ENCODE results near the gene NARS2.

The NARS2 gene

GRCh38 chr11:78429209-78429608, 145.5 kb downstream of the NARS2 start:
- no peak for DNase-seq

- DNase-seq: no peak
These were observed 145.9 kb downstream of the NARS2 start for GRCh38 chr11:78428773-78429172.

- no peak for DNase-seq
These were observed 146.4 kb downstream of the NARS2 start for GRCh38 chr11:78428266-78428636.

- no peak for DNase-seq
These were observed 146.9 kb downstream of the NARS2 start for GRCh38 chr11:78427615-78428265.

GRCh38 chr11:78426845-78427244, 147.8 kb downstream of the NARS2 start:
- no peak for DNase-seq

- no peak for DNase-seq
These were observed 149.1 kb downstream of the NARS2 start for GRCh38 chr11:78425399-78426070.

- DNase-seq: no peak
These were observed 150.1 kb downstream of the NARS2 start for GRCh38 chr11:78424334-78425270.

- DNase-seq: no peak
These were observed 151.4 kb downstream of the NARS2 start for GRCh38 chr11:78423241-78423640.

GRCh38 chr11:78420796-78421209, 153.9 kb downstream of the NARS2 start:
- no peak for DNase-seq

GRCh38 chr11:78420255-78420764, 154.4 kb downstream of the NARS2 start:
- peak in 2 of 4 experiments; percentile 2 to 36 for DNase-seq

- no peak for DNase-seq
These were observed 155.3 kb downstream of the NARS2 start for GRCh38 chr11:78419327-78419726.

- DNase-seq: no peak
These were observed 156.0 kb downstream of the NARS2 start for GRCh38 chr11:78418584-78419211.

GRCh38 chr11:78417888-78418583, 156.6 kb downstream of the NARS2 start:
- DNase-seq: peak in 2 of 4 experiments; percentile 45 to 73

- DNase-seq: peak in 1 of 4 experiments; percentile 37
These were observed 157.3 kb downstream of the NARS2 start, which contains the start of gene GAB2 for GRCh38 chr11:78417175-78417887. Gene GAB2, minus strand, starts transcription at chr11:78417820. Its CDS starts 100 bp downstream, at chr11:78417720.

- DNase-seq: peak in 3 of 4 experiments; percentile 31 to 62 (median 49)
These were observed 158.1 kb downstream of the NARS2 start for GRCh38 chr11:78416285-78417174.

- DNase-seq: no peak
These were observed 159.3 kb downstream of the NARS2 start for GRCh38 chr11:78415338-78415737.

GRCh38 chr11:78414321-78415051, 160.2 kb downstream of the NARS2 start:
- DNase-seq: no peak

GRCh38 chr11:78408619-78409018, 166.0 kb downstream of the NARS2 start:
- DNase-seq: no peak

GRCh38 chr11:78406568-78407196, 168.0 kb downstream of the NARS2 start:
- no peak for DNase-seq

Measured in activated naive CD4-positive, alpha-beta T cell (primary cell).